PC-3 (cell line): ENCODE data around the gene ADAMTS19. TPM values are rescaled to one million over a fixed set of nuclear protein-coding genes. Genes with fewer than 3 reads are reported as not detected.

Experiments
- ATAC-seq: fragments of 200-7000 bp; cut with Tn5 transposase; 2 replicates; pipeline ENCODE4 v1.9.1; 2020; ENCODE audit warnings: mild to moderate bottlenecking, moderate library complexity
- BruUV-seq: library from RNA; stranded (reverse); fragments of 400-500 nt; replicated peaks from 2 replicates; lab custom pipeline; 2021; lab: Mats Ljungman, UMichigan
- CTCF ChIA-PET: fragments of 300-600 bp; sonication (Branson Sonifier 250); formaldehyde crosslinking; loops from one replicate; lab custom pipeline; 2022; ENCODE audit warnings: antibody characterized with exemption; lab: Charles Lee
- POLR2A ChIA-PET: fragments of 300-600 bp; sonication (Branson Sonifier 250); formaldehyde crosslinking; loops from one replicate; lab custom pipeline; 2022; ENCODE audit warnings: antibody characterized with exemption; ENCODE audit not compliant: unreplicated experiment; lab: Charles Lee
- DNase-seq: peaks from one replicate; pipeline ENCODE4 v3.0.0-alpha.2; 2015
- H2AFZ ChIP-seq: fragments of 300-600 bp; sonication (generic); 2 replicates; pipeline ENCODE4 v1.6.0; 2016; ENCODE audit warnings: antibody characterized with exemption, low read length
- H3F3A ChIP-seq: fragments of 300-600 bp; sonication (generic); one replicate; pipeline ENCODE4 v1.6.0; 2017; ENCODE audit warnings: antibody characterized with exemption, low read length, control low read depth, mild to moderate bottlenecking; ENCODE audit not compliant: unreplicated experiment
- H3K27ac ChIP-seq: fragments of 300-600 bp; sonication (generic); 2 replicates; pipeline ENCODE4 v1.5.1; 2016; ENCODE audit warnings: mild to moderate bottlenecking, low read length
- H3K27me3 ChIP-seq: fragments of 300-600 bp; sonication (generic); 2 replicates; pipeline ENCODE4 v1.6.1; 2016; ENCODE audit warnings: low read length, mixed read lengths
- H3K36me3 ChIP-seq: fragments of 300-600 bp; sonication (generic); 2 replicates; pipeline ENCODE4 v1.6.1; 2016; ENCODE audit warnings: low read depth, mixed run types, low read length, mixed read lengths
- H3K4me1 ChIP-seq: fragments of 300-600 bp; sonication (generic); 2 replicates; pipeline ENCODE4 v1.5.1; 2016; ENCODE audit warnings: low read length; ENCODE audit not compliant: insufficient read depth
- H3K4me2 ChIP-seq: fragments of 300-600 bp; sonication (generic); 2 replicates; pipeline ENCODE4 v1.6.0; 2016; ENCODE audit warnings: low read length
- H3K4me3 ChIP-seq: fragments of 300-600 bp; sonication (generic); 2 replicates; pipeline ENCODE4 v1.5.1; 2016; ENCODE audit warnings: mild to moderate bottlenecking, low read length, mixed read lengths
- H3K79me2 ChIP-seq: fragments of 300-600 bp; sonication (generic); 2 replicates; pipeline ENCODE4 v1.6.1; 2017; ENCODE audit warnings: low read length, mixed read lengths
- H3K9ac ChIP-seq: fragments of 300-600 bp; sonication (generic); 2 replicates; pipeline ENCODE4 v1.6.0; 2016; ENCODE audit warnings: mild to moderate bottlenecking, low read length
- H3K9me2 ChIP-seq: fragments of 300-600 bp; sonication (generic); replicated peaks from 2 replicates; pipeline ENCODE4 v1.6.1; 2016; ENCODE audit warnings: mixed run types, low read length, mixed read lengths
- H3K9me3 ChIP-seq: fragments of 300-600 bp; sonication (generic); 2 replicates; pipeline ENCODE4 v1.6.1; 2016; ENCODE audit warnings: low read length, mixed read lengths
- H4K20me1 ChIP-seq: fragments of 300-600 bp; sonication (generic); 2 replicates; pipeline ENCODE4 v1.6.1; 2016; ENCODE audit warnings: low read length, mixed read lengths
- EZH2 ChIP-seq: fragments of 300-600 bp; sonication (generic); IDR thresholded peaks from one replicate; pipeline ENCODE4 v1.6.1; 2017; ENCODE audit warnings: antibody characterized with exemption, mild to moderate bottlenecking, low read length; ENCODE audit not compliant: unreplicated experiment
- EZH2phosphoT487 ChIP-seq: fragments of 300-600 bp; sonication (generic); IDR thresholded peaks from 2 replicates; pipeline ENCODE4 v1.6.1; 2018; ENCODE audit warnings: mild to moderate bottlenecking, antibody characterized with exemption, low read length, borderline replicate concordance
- intact Hi-C: fragments of 100-400 bp; cut with micrococcal nuclease; formaldehyde crosslinking; loops from 2 replicates; pipeline ENCODE4 v1.9.0; 2023
- total RNA-seq: library from RNA; depleted of rRNA; stranded (reverse); fragments of >200 nt; gene quantifications from 2 replicates; pipeline ENCODE4 v1.2.3, GENCODE V29; 2014
- TF ChIP-seq, protein P1 (sequence below): fragments of 300-600 bp; sonication (generic); conservative IDR thresholded peaks from 2 replicates; pipeline ENCODE4 v1.5.1; 2017; ENCODE audit warnings: antibody characterized with exemption, low read depth, mild to moderate bottlenecking, low read length

ADAMTS19 gene
- total RNA-seq, 1 experiment from 2014 or later: not detected

DNA sequence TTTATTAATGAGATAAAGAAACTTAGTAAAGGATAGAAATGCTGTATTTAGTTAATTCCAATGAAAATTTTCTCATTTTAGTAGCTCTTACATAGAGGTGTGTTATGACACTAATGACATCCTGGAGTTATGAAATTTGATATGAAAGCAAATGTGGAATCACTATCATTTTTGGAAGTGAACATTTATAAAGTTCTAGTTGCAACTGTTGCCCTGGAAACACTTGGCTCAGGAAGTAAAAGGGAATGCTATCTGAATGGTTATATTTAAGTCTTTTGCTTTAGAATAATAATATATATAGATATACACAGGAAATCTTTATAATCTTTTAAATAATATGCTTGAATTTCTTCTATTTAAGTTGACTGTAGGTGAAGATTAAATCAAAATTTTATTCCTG is 16.7 kb downstream of the ADAMTS19 start:
- no peak overlapping the region for H3K9ac ChIP-seq
- H3K4me3 ChIP-seq: no peak overlapping the region
- intact Hi-C loops: no loop called here
- H3K79me2 ChIP-seq: no peaks in the 10 kb centered on the region
- H2AFZ ChIP-seq: no peak overlapping the region
- ChIA-PET CTCF (no interaction called here), POLR2A (no interaction called here)
- TF ChIP-seq, protein P1, sequence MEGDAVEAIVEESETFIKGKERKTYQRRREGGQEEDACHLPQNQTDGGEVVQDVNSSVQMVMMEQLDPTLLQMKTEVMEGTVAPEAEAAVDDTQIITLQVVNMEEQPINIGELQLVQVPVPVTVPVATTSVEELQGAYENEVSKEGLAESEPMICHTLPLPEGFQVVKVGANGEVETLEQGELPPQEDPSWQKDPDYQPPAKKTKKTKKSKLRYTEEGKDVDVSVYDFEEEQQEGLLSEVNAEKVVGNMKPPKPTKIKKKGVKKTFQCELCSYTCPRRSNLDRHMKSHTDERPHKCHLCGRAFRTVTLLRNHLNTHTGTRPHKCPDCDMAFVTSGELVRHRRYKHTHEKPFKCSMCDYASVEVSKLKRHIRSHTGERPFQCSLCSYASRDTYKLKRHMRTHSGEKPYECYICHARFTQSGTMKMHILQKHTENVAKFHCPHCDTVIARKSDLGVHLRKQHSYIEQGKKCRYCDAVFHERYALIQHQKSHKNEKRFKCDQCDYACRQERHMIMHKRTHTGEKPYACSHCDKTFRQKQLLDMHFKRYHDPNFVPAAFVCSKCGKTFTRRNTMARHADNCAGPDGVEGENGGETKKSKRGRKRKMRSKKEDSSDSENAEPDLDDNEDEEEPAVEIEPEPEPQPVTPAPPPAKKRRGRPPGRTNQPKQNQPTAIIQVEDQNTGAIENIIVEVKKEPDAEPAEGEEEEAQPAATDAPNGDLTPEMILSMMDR: no peak
- TF ChIP-seq EZH2 (no peak), EZH2phosphoT487 (no peak)
- DNase-seq (no peak), ATAC-seq (no peak)
- no peaks in the 10 kb centered on the region for H3K4me1 ChIP-seq
- H3K9me2 ChIP-seq: no peaks in the 10 kb centered on the region
- H3F3A ChIP-seq: no peaks in the 10 kb centered on the region
- H3K9me3 ChIP-seq: no peaks in the 10 kb centered on the region
- no peaks in the 10 kb centered on the region for H3K36me3 ChIP-seq
- no peaks in the 10 kb centered on the region for H4K20me1 ChIP-seq
- H3K27ac ChIP-seq: no peak overlapping the region
- no peak overlapping the region for H3K4me2 ChIP-seq
- H3K27me3 ChIP-seq: peaks cover 55% of the 10 kb centered on the region
- no TSS peak for BruUV-seq

DNA sequence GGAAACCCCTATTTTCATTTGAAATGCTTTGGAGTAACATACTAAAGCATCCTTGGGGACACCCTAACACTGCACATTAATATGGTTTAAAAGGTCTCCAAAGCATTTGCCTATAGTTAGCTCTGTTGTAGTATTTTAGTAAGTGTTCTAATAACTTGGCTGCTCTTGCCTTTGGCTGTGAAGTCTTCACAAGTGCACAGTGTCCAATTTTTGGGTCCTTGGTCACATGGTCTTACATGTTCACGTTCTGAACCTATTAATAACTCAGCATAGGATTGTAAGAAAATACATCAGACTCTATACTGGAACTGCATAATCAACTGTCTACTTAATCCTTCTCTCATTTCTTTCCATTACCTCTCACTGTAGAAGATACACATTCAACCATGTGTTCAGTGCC is 17.4 kb downstream of the ADAMTS19 start:
- no TSS peak for BruUV-seq

DNA sequence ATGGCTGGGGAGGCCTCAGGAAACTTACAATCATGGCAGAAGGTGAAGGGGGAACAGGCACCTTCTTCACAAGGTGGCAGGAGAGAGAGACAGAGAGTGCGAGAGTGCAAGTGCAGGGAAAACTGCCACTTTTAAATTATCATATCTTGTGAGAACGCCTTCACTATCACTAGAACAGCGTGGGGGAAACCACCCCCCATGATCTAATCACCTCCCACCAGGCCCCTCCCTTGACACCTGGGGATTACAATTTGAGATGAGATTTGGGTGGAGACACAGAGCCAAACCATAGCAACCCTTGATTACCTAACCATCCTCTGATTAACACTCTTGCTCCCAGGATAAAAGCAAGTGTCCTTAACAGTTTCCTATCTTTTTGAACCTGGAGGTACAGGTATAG is 21.1 kb downstream of the ADAMTS19 start:
- CTCF ChIA-PET: no interaction called here
- Histone ChIP-seq H2AFZ (no peak overlapping the region), H3K9me2 (no peaks in the 10 kb centered on the region), H4K20me1 (no peaks in the 10 kb centered on the region), H3K9ac (no peak overlapping the region), H3F3A (no peaks in the 10 kb centered on the region), H3K79me2 (no peaks in the 10 kb centered on the region), H3K36me3 (no peaks in the 10 kb centered on the region), H3K4me3 (no peak overlapping the region), H3K4me1 (no peaks in the 10 kb centered on the region), H3K9me3 (no peaks in the 10 kb centered on the region), H3K4me2 (no peak overlapping the region), H3K27me3 (peaks cover 40% of the 10 kb centered on the region; the same call in 1 of the 2 replicates), H3K27ac (no peak overlapping the region)
- no TSS peak for BruUV-seq
- ATAC-seq (no peak), DNase-seq (no peak)
- POLR2A ChIA-PET: no interaction called here
- TF ChIP-seq EZH2phosphoT487 (no peak), EZH2 (no peak)
- TF ChIP-seq, protein P1: no peak
- intact Hi-C loops: no loop called here

More for the DNA sequence above, 17.4 kb downstream of the ADAMTS19 start:
- no peak for TF ChIP-seq EZH2
- TF ChIP-seq EZH2phosphoT487: no peak
- TF ChIP-seq, protein P1: no peak
- CTCF ChIA-PET: no interaction called here
- intact Hi-C loops: no loop called here
- Histone ChIP-seq H3K9me3 (no peaks in the 10 kb centered on the region), H2AFZ (no peak overlapping the region), H3K79me2 (no peaks in the 10 kb centered on the region), H3K36me3 (no peaks in the 10 kb centered on the region), H3K27ac (no peak overlapping the region), H3K9ac (no peak overlapping the region), H3K27me3 (peaks cover 52% of the 10 kb centered on the region), H3K4me3 (no peak overlapping the region), H3K4me2 (no peak overlapping the region), H3F3A (no peaks in the 10 kb centered on the region), H3K9me2 (no peaks in the 10 kb centered on the region), H3K4me1 (no peaks in the 10 kb centered on the region), H4K20me1 (no peaks in the 10 kb centered on the region)
- DNase-seq (no peak), ATAC-seq (no peak)
- POLR2A ChIA-PET: no interaction called here
